KMS-11 (cell line): ENCODE measurements around the gene DENND6B.

ENCODE experiments used
- H2AFZ ChIP-seq: fragments of 200-600 bp; sonication (generic); 2 replicates; pipeline ENCODE4 v1.6.1; 2016; ENCODE audit warnings: antibody characterized with exemption, mixed run types, low read depth
- H3K27ac ChIP-seq: fragments of 200-600 bp; sonication (generic); 2 replicates; pipeline ENCODE4 v1.6.1; 2016; ENCODE audit warnings: mild to moderate bottlenecking, mixed run types
- H3K27me3 ChIP-seq: fragments of 200-600 bp; sonication (generic); 2 replicates; pipeline ENCODE4 v1.6.1; 2017; ENCODE audit warnings: mild to moderate bottlenecking, low read depth, mixed run types, moderate library complexity; ENCODE audit not compliant: insufficient read depth
- H3K36me3 ChIP-seq: fragments of 200-600 bp; sonication (generic); 2 replicates; pipeline ENCODE4 v1.6.1; 2017; ENCODE audit warnings: mild to moderate bottlenecking, mixed run types; ENCODE audit not compliant: insufficient read depth
- H3K4me1 ChIP-seq: fragments of 200-600 bp; sonication (generic); 2 replicates; pipeline ENCODE4 v1.6.1; 2016; ENCODE audit warnings: mild to moderate bottlenecking, low read depth, mixed run types; ENCODE audit not compliant: poor library complexity, severe bottlenecking
- H3K4me2 ChIP-seq: fragments of 200-600 bp; sonication (generic); 2 replicates; pipeline ENCODE4 v1.7.0; 2016; ENCODE audit warnings: mild to moderate bottlenecking, mixed run types
- H3K4me3 ChIP-seq: fragments of 200-600 bp; sonication (generic); IDR thresholded peaks from 2 replicates; pipeline ENCODE4 v1.6.1; 2017; ENCODE audit warnings: low read depth, low read length, mixed read lengths; ENCODE audit not compliant: insufficient read depth
- H3K79me2 ChIP-seq: fragments of 200-600 bp; sonication (generic); 2 replicates; pipeline ENCODE4 v1.6.1; 2016; ENCODE audit warnings: low read depth, mixed run types; ENCODE audit not compliant: insufficient read depth
- H3K9ac ChIP-seq: fragments of 200-600 bp; sonication (generic); 2 replicates; pipeline ENCODE4 v1.6.1; 2016; ENCODE audit warnings: mild to moderate bottlenecking, mixed run types
- H4K20me1 ChIP-seq: fragments of 200-600 bp; sonication (generic); 2 replicates; pipeline ENCODE4 v1.6.1; 2016; ENCODE audit warnings: mild to moderate bottlenecking, mixed run types; ENCODE audit not compliant: insufficient read depth
- CTCF ChIP-seq: fragments of 200-600 bp; sonication (generic); conservative IDR thresholded peaks from 2 replicates; pipeline ENCODE4 v1.6.1; 2017; ENCODE audit warnings: low read depth, mild to moderate bottlenecking, antibody characterized with exemption, low read length, moderate library complexity, mixed read lengths

The DENND6B gene

DNA sequence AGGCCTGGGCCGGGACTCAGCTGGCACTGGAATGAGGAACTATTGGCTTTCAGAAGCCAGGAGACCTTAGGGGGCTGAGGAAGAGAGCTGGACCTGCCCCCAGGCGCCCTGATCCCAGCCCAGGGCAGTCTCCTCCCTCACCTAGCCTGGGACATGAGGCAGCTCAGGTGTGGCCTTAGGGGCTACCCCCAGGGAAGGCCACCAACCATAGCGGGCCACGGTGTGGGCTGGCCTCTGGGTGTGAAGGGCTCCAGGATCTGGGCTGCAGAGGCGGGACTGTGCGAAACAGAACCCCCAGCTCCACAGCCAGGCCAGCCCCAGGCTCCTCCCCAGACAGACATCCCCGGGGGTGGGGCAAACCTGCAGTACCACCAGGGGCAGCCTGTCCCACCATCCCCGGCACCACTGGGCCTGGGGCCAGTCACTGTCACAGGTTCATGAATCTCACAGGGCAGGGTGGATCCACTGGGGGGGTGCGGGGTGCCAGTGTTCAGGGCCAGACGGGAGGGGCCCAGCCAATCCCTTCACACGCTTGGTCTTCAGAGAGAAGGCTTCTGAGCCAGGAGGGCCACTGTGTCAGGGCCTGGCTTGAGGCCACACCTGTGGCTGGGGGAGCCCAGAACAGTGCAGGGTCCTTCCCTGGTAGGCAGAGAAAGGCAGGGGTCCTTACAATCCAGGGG is 22.8 kb downstream of the DENND6B start:
- no peaks in the 10 kb centered on the region for H3K27me3 ChIP-seq
- H3K79me2 ChIP-seq, result no peaks in the 10 kb centered on the region
- H3K27ac ChIP-seq, result no peak overlapping the region
- H3K4me2 ChIP-seq, result no peak overlapping the region
- no peak overlapping the region for H3K9ac ChIP-seq
- no peak overlapping the region for H2AFZ ChIP-seq
- no peak for TF ChIP-seq CTCF
- H3K4me3 ChIP-seq, result no peak overlapping the region
- no peaks in the 10 kb centered on the region for H3K36me3 ChIP-seq
- H3K4me1 ChIP-seq, result peaks cover 4% of the 10 kb centered on the region
- no peaks in the 10 kb centered on the region for H4K20me1 ChIP-seq

DNA sequence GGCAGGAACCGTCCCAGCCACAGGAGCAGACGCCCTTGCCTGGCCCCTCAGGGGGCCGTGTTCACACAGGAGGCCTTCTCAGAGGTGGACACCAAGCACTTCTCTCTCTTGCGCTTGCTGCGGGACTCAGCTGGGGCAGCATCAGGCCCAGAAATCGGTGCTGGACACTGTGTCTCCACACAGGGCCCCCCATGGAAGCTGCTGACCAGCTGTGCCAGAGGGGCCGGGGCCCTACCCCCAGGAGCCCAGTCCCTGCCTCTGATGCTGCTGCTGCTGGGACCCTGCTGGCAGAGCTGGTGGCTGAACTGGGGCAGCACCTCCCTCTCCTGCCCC is 23.3 kb downstream of the DENND6B start:
- no peaks in the 10 kb centered on the region for H4K20me1 ChIP-seq
- H2AFZ ChIP-seq, result no peak overlapping the region
- H3K4me1 ChIP-seq, result peaks cover 4% of the 10 kb centered on the region
- no peaks in the 10 kb centered on the region for H3K27me3 ChIP-seq
- no peak overlapping the region for H3K27ac ChIP-seq
- no peak for TF ChIP-seq CTCF
- no peak overlapping the region for H3K4me3 ChIP-seq
- no peaks in the 10 kb centered on the region for H3K36me3 ChIP-seq
- H3K79me2 ChIP-seq, result no peaks in the 10 kb centered on the region
- H3K9ac ChIP-seq, result no peak overlapping the region
- no peak overlapping the region for H3K4me2 ChIP-seq

GRCh38 chr22:50302564-50302963 is 24.2 kb downstream of the DENND6B start:
- no peaks in the 10 kb centered on the region for H3K79me2 ChIP-seq
- no peak overlapping the region for H3K4me2 ChIP-seq
- no peak overlapping the region for H3K4me3 ChIP-seq
- H4K20me1 ChIP-seq, result no peaks in the 10 kb centered on the region
- TF ChIP-seq CTCF, result no peak
- no peak overlapping the region for H2AFZ ChIP-seq
- H3K27ac ChIP-seq, result no peak overlapping the region
- peaks cover 4% of the 10 kb centered on the region for H3K4me1 ChIP-seq
- no peak overlapping the region for H3K9ac ChIP-seq
- H3K27me3 ChIP-seq, result no peaks in the 10 kb centered on the region
- no peaks in the 10 kb centered on the region for H3K36me3 ChIP-seq

DNA sequence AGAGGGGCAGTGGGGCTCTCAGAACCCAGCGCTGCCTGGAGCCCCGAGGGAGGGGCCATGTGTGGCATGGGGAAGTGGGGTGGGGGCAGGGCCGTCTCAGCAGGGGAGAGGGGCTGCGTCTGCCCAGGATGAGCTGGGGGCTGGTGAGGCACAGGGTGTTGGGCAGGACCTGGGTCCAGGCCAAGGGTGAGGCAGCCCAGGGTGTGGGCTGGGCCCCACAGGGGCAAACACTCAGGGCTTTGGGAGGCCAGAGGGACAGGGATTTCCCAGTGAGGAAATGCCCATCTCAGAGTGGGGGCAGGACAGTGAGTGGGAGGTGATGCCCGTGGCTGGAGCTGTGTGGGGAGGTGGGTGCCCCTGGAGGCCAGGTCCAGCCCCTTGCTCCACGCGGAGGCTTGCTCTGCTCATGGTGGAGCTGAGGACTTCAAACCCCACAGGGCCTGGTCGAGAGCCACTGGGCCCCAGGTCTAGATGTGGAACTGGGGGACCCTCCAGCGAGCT is 24.7 kb downstream of the DENND6B start:
- Histone ChIP-seq H3K27ac (no peak overlapping the region), H3K27me3 (no peaks in the 10 kb centered on the region), H3K4me1 (peaks cover 4% of the 10 kb centered on the region), H3K36me3 (no peaks in the 10 kb centered on the region), H3K9ac (no peak overlapping the region), H3K4me2 (no peak overlapping the region), H3K4me3 (no peak overlapping the region), H2AFZ (no peak overlapping the region), H3K79me2 (no peaks in the 10 kb centered on the region), H4K20me1 (no peaks in the 10 kb centered on the region)
- no peak for TF ChIP-seq CTCF
